ENCODE data around the gene HACE1. TPM values are rescaled to one million over a fixed set of nuclear protein-coding genes. Genes with fewer than 3 reads are reported as not detected.
"Not testable (repeated sequence)": the region's sequence is repeated elsewhere in the genome, so short reads cannot be mapped to it uniquely, and the experiment has no call there.

The HACE1 gene
- total RNA-seq, 2 experiments from 2014 or later: 7.4 to 8.2 TPM

GRCh38 chr6:104814743-104815142 is 45.0 kb downstream of the HACE1 start:
- Mint-ChIP-seq H3K9me3 (no peaks in the 10 kb centered on the region), H3K4me3 (no peak overlapping the region), H3K27me3 (no peaks in the 10 kb centered on the region), H3K4me1 (ENCODE audit: low read depth) (no peaks in the 10 kb centered on the region), H3K27ac (no peak overlapping the region), H3K36me3 (ENCODE audit: low read depth) (peaks cover 71% of the 10 kb centered on the region)
- no peak for TF ChIP-seq CTCF (IDR thresholded peaks at IDR 0.05)
- no peaks in the 10 kb centered on the region for H3K36me3 ChIP-seq (ENCODE audit: insufficient read depth, low read length)
- intact Hi-C loops (cut with DNase I, micrococcal nuclease): no loop called here
- no peak overlapping the region for H3K4me3 ChIP-seq (ENCODE audit: low read length)
- no peak overlapping the region for H3K27ac ChIP-seq (ENCODE audit: low read depth in 1 of 2, low read length in 2 of 2)
- DNase-seq (no peak), ATAC-seq (ENCODE audit: poor library complexity) (no peak)
- H3K9me3 ChIP-seq (ENCODE audit: control insufficient read depth in 1 of 2, insufficient read depth in 1 of 2, low read length in 2 of 2): no peaks in the 10 kb centered on the region
- ChIA-PET CTCF (no interaction called here), POLR2A (no interaction called here)
- no peaks in the 10 kb centered on the region for H3K27me3 ChIP-seq (ENCODE audit: control insufficient read depth in 1 of 2, insufficient read depth in 2 of 2, low read length in 2 of 2)
- H3K4me1 ChIP-seq (ENCODE audit: insufficient read depth, low read length): no peaks in the 10 kb centered on the region

- Histone ChIP-seq H3K27ac (ENCODE audit: low read depth in 1 of 2, low read length in 2 of 2) (no peak overlapping the region), H3K4me3 (ENCODE audit: low read length) (no peak overlapping the region), H3K36me3 (ENCODE audit: insufficient read depth, low read length) (no peaks in the 10 kb centered on the region), H3K9me3 (ENCODE audit: control insufficient read depth in 1 of 2, insufficient read depth in 1 of 2, low read length in 2 of 2) (no peaks in the 10 kb centered on the region), H3K27me3 (ENCODE audit: control insufficient read depth in 1 of 2, insufficient read depth in 2 of 2, low read length in 2 of 2) (no peaks in the 10 kb centered on the region), H3K4me1 (ENCODE audit: insufficient read depth, low read length) (no peaks in the 10 kb centered on the region)
- TF ChIP-seq CTCF (IDR thresholded peaks at IDR 0.05): no peak
- H3K4me3 Mint-ChIP-seq: no peak overlapping the region
- ChIA-PET CTCF (no interaction called here), POLR2A (no interaction called here)
- H3K9me3 Mint-ChIP-seq: no peaks in the 10 kb centered on the region
- peaks cover 61% of the 10 kb centered on the region for H3K36me3 Mint-ChIP-seq (ENCODE audit: low read depth)
- no peaks in the 10 kb centered on the region for H3K27me3 Mint-ChIP-seq
- intact Hi-C loops (cut with DNase I, micrococcal nuclease): no loop called here
- ATAC-seq (ENCODE audit: poor library complexity) (no peak), DNase-seq (no peak)
- no peak overlapping the region for H3K27ac Mint-ChIP-seq
- H3K4me1 Mint-ChIP-seq (ENCODE audit: low read depth): no peaks in the 10 kb centered on the region
These were observed 46.2 kb downstream of the HACE1 start for GRCh38 chr6:104813552-104813951.

GRCh38 chr6:104809116-104809515 is 50.6 kb downstream of the HACE1 start:
- Histone ChIP-seq H3K9me3 (ENCODE audit: control insufficient read depth in 1 of 2, insufficient read depth in 1 of 2, low read length in 2 of 2) (no peaks in the 10 kb centered on the region), H3K36me3 (ENCODE audit: insufficient read depth, low read length) (peaks cover 2% of the 10 kb centered on the region), H3K27ac (ENCODE audit: low read depth in 1 of 2, low read length in 2 of 2) (no peak overlapping the region), H3K27me3 (ENCODE audit: control insufficient read depth in 1 of 2, insufficient read depth in 2 of 2, low read length in 2 of 2) (no peaks in the 10 kb centered on the region), H3K4me3 (ENCODE audit: low read length) (no peak overlapping the region), H3K4me1 (ENCODE audit: insufficient read depth, low read length) (no peaks in the 10 kb centered on the region)
- Mint-ChIP-seq H3K4me1 (ENCODE audit: low read depth) (no peaks in the 10 kb centered on the region), H3K27ac (no peak overlapping the region), H3K27me3 (no peaks in the 10 kb centered on the region), H3K36me3 (ENCODE audit: low read depth) (peaks cover 59% of the 10 kb centered on the region), H3K4me3 (no peak overlapping the region), H3K9me3 (peaks cover 4% of the 10 kb centered on the region)
- ChIA-PET POLR2A (no interaction called here), CTCF (no interaction called here)
- no peak for DNase-seq
- intact Hi-C loops (cut with DNase I, micrococcal nuclease): no loop called here
- no peak for TF ChIP-seq CTCF (IDR thresholded peaks at IDR 0.05)
- ATAC-seq (ENCODE audit: poor library complexity): no peak

- H3K36me3 ChIP-seq (ENCODE audit: insufficient read depth, low read length); H3K9me3 ChIP-seq (ENCODE audit: control insufficient read depth in 1 of 2, insufficient read depth in 1 of 2, low read length in 2 of 2); H3K4me3 ChIP-seq (ENCODE audit: low read length); DNase-seq; H3K4me1 Mint-ChIP-seq (ENCODE audit: low read depth); H3K9me3 Mint-ChIP-seq; H3K4me3 Mint-ChIP-seq; H3K27me3 Mint-ChIP-seq; H3K27ac ChIP-seq (ENCODE audit: low read depth in 1 of 2, low read length in 2 of 2); intact Hi-C loops (cut with DNase I, micrococcal nuclease); POLR2A ChIA-PET; H3K27me3 ChIP-seq (ENCODE audit: control insufficient read depth in 1 of 2, insufficient read depth in 2 of 2, low read length in 2 of 2); H3K4me1 ChIP-seq (ENCODE audit: insufficient read depth, low read length); CTCF ChIA-PET; ATAC-seq (ENCODE audit: poor library complexity); H3K27ac Mint-ChIP-seq: not testable (repeated sequence)
- H3K36me3 Mint-ChIP-seq (ENCODE audit: low read depth): peaks cover 73% of the 10 kb centered on the region
These were observed 54.4 kb downstream of the HACE1 start for GRCh38 chr6:104805335-104805734.
